HCT116 (cell line): Measurements from ENCODE around the gene C4orf36. TPM values are rescaled to one million over a fixed set of nuclear protein-coding genes. Genes with fewer than 3 reads are reported as not detected.

Experiments used
- ATAC-seq: fragments of 200-7000 bp; cut with Tn5 transposase; 2 replicates; pipeline ENCODE4 v1.9.1; 2020; ENCODE audit warnings: mild to moderate bottlenecking, moderate library complexity
- BruUV-seq: library from RNA; stranded (reverse); fragments of 400-500 nt; replicated peaks from 2 replicates; lab custom pipeline; 2021; lab: Mats Ljungman, UMichigan
- CTCF ChIA-PET: fragments of 300-600 bp; sonication (Branson Sonifier 250); formaldehyde crosslinking; loops from one replicate; lab custom pipeline; 2021; ENCODE audit warnings: antibody characterized with exemption; lab: Charles Lee
- POLR2A ChIA-PET: fragments of 300-600, 350-600 bp; sonication (Branson Sonifier 250); formaldehyde crosslinking; loops from one replicate; lab custom pipeline; 2021; ENCODE audit warnings: antibody characterized with exemption; lab: Charles Lee
- RAD21 ChIA-PET, 2 experiments: fragments of 300-600 bp; sonication (Branson Sonifier 250); formaldehyde crosslinking; loops; one replicate each; lab custom pipeline; 2023; ENCODE audit warnings: low total read pairs in 2 of 2; ENCODE audit not compliant: uncharacterized antibody in 2 of 2, unreplicated experiment in 2 of 2, low non-redundant PET in 1 of 2; lab: Charles Lee
- DNase-seq: peaks from one replicate; pipeline ENCODE4 v3.0.0-alpha.2; 2010; ENCODE audit warnings: low read depth, low spot score
- H2AFZ ChIP-seq: fragments of 200-600 bp; shearing (Covaris generic), sonication (generic); 2 replicates; pipeline ENCODE4 v1.6.1; 2017; ENCODE audit warnings: low read depth, mixed run types, mixed read lengths, antibody characterized with exemption, low read length; ENCODE audit not compliant: poor library complexity, severe bottlenecking
- H3K27ac ChIP-seq: 2 replicates; pipeline ENCODE4 v1.5.1; 2012; ENCODE audit warnings: low read depth, low read length
- H3K27me3 ChIP-seq: fragments of 200-600 bp; sonication (generic); 2 replicates; pipeline ENCODE4 v1.6.1; 2016; ENCODE audit warnings: mixed run types, low read length, mixed read lengths; ENCODE audit not compliant: insufficient read depth
- H3K36me3 ChIP-seq, 2 experiments: fragments of 200-500 bp in 1 of 2; fragments of 200-600 bp in 1 of 2; sonication (Bioruptor generic) in 1 of 2; sonication (generic) in 1 of 2; 2 replicates each; pipeline versions ENCODE4 v1.5.1 to v1.6.1; 2014 to 2016; ENCODE audit warnings: low read length in 2 of 2, inconsistent platforms in 1 of 2, mixed read lengths in 1 of 2, mixed run types in 1 of 2; ENCODE audit not compliant: insufficient read depth in 2 of 2, control insufficient read depth in 1 of 2
- H3K4me1 ChIP-seq, 2 experiments: fragments of 200-600 bp in 1 of 2; sonication (generic) in 1 of 2; 2 replicates each; pipeline versions ENCODE4 v1.5.1 to v1.6.1; 2012 to 2017; ENCODE audit warnings: low read length in 2 of 2, inconsistent platforms in 1 of 2, mild to moderate bottlenecking in 1 of 2, mixed read lengths in 1 of 2, mixed run types in 1 of 2, moderate library complexity in 1 of 2; ENCODE audit not compliant: insufficient read depth in 2 of 2, control insufficient read depth in 1 of 2
- H3K4me2 ChIP-seq: fragments of 200-600 bp; sonication (generic); 2 replicates; pipeline ENCODE4 v1.6.1; 2017; ENCODE audit warnings: mixed run types, low read length, mixed read lengths
- H3K4me3 ChIP-seq, 2 experiments: fragments of 200-600 bp in 1 of 2; sonication (generic) in 1 of 2; replicated peaks in 1 of 2; 2 replicates each; pipeline ENCODE4 v1.5.1; 2011 to 2016; ENCODE audit warnings: low read length in 2 of 2, control low read depth in 1 of 2, low read depth in 1 of 2, mild to moderate bottlenecking in 1 of 2, mixed read lengths in 1 of 2, mixed run types in 1 of 2
- H3K79me2 ChIP-seq: fragments of 200-600 bp; sonication (generic); 2 replicates; pipeline ENCODE4 v1.6.1; 2017; ENCODE audit warnings: mild to moderate bottlenecking, mixed run types, low read length, moderate library complexity, mixed read lengths; ENCODE audit not compliant: insufficient read depth
- H3K9ac ChIP-seq: fragments of 200-600 bp; sonication (generic); 2 replicates; pipeline ENCODE4 v1.6.1; 2016; ENCODE audit warnings: low read length, mixed read lengths
- H3K9me2 ChIP-seq: fragments of 200-600 bp; sonication (generic), shearing (Covaris generic); 2 replicates; pipeline ENCODE4 v1.6.1; 2017; ENCODE audit warnings: mixed run types, mild to moderate bottlenecking, moderate library complexity; ENCODE audit not compliant: insufficient read depth
- H3K9me3 ChIP-seq, 2 experiments: fragments of 200-500 bp in 1 of 2; fragments of 200-600 bp in 1 of 2; sonication (Bioruptor generic) in 1 of 2; sonication (generic) in 1 of 2; 2 replicates each; pipeline ENCODE4 v1.6.1; 2014 to 2017; ENCODE audit warnings: low read length in 2 of 2, mixed read lengths in 2 of 2, inconsistent platforms in 1 of 2, low read depth in 1 of 2, mild to moderate bottlenecking in 1 of 2, mixed run types in 1 of 2, moderate library complexity in 1 of 2; ENCODE audit not compliant: control insufficient read depth in 1 of 2, insufficient read depth in 1 of 2
- H4K20me1 ChIP-seq: fragments of 200-600 bp; sonication (generic), shearing (Covaris generic); 2 replicates; pipeline ENCODE4 v1.6.1; 2017; ENCODE audit warnings: mixed run types, mild to moderate bottlenecking, moderate library complexity; ENCODE audit not compliant: insufficient read depth
- CBX3 ChIP-seq: IDR thresholded peaks from 2 replicates; pipeline ENCODE4 v1.6.1; 2012; ENCODE audit warnings: low read depth
- SIN3A ChIP-seq: IDR thresholded peaks from 2 replicates; pipeline ENCODE4 v1.6.1; 2012; ENCODE audit warnings: low read depth
- ZFX ChIP-seq: fragments of 450-650 bp; IDR thresholded peaks from 2 replicates; pipeline ENCODE4 v1.6.1; 2017
- intact Hi-C: fragments of 100-400 bp; cut with micrococcal nuclease; formaldehyde crosslinking; loops from 2 replicates; pipeline ENCODE4 v1.10.0; 2022
- total RNA-seq: library from RNA; stranded (reverse); gene quantifications from one replicate; pipeline ENCODE4 v1.2.1, GENCODE V29; 2021; ENCODE audit not compliant: unreplicated experiment
- TF ChIP-seq, protein P1 (sequence below), 3 experiments: fragments of 200-600 bp in 1 of 3; sonication (generic) in 1 of 3; IDR thresholded peaks in 2 of 3; conservative IDR thresholded peaks in 1 of 3; 2 replicates each; pipeline ENCODE4 v1.5.1; 2012 to 2017; ENCODE audit warnings: low read depth in 2 of 3, low read length in 2 of 3, antibody characterized with exemption in 1 of 3, borderline replicate concordance in 1 of 3, control low read depth in 1 of 3, mild to moderate bottlenecking in 1 of 3, mixed read lengths in 1 of 3, mixed run types in 1 of 3, moderate library complexity in 1 of 3; ENCODE audit not compliant: insufficient read depth in 1 of 3

Gene C4orf36
- total RNA-seq, 1 experiment from 2014 or later, result 1.8 TPM

- no peaks in the 10 kb centered on the region for H3K9me2 ChIP-seq
- H3K79me2 ChIP-seq, result no peaks in the 10 kb centered on the region
- RAD21 ChIA-PET, result no interaction called here
- H4K20me1 ChIP-seq, result no peaks in the 10 kb centered on the region
- no peak for DNase-seq
- H3K27me3 ChIP-seq, result no peaks in the 10 kb centered on the region
- intact Hi-C loops, result no loop called here
- no peaks in the 10 kb centered on the region for H3K36me3 ChIP-seq
- POLR2A ChIA-PET, result no interaction called here
- H3K4me2 ChIP-seq, result no peak overlapping the region
- TF ChIP-seq ZFX (no peak), CBX3 (peak; percentile 48; the same call in 1 of the 2 replicates)
- H3K9me3 ChIP-seq, result peaks cover 0 to 16% of the 10 kb centered on the region in 2 experiments; a peak in 1 of 4 replicates
- H3K4me3 ChIP-seq, result no peak overlapping the region
- ATAC-seq, result no peak
- no peak overlapping the region for H2AFZ ChIP-seq
- no peaks in the 10 kb centered on the region for H3K4me1 ChIP-seq
- BruUV-seq, result no TSS peak
- H3K27ac ChIP-seq, result no peak overlapping the region
- CTCF ChIA-PET, result no interaction called here
- H3K9ac ChIP-seq, result no peak overlapping the region
Measured at GRCh38 chr4:86879641-86880040, 12.6 kb downstream of the C4orf36 start.

DNA sequence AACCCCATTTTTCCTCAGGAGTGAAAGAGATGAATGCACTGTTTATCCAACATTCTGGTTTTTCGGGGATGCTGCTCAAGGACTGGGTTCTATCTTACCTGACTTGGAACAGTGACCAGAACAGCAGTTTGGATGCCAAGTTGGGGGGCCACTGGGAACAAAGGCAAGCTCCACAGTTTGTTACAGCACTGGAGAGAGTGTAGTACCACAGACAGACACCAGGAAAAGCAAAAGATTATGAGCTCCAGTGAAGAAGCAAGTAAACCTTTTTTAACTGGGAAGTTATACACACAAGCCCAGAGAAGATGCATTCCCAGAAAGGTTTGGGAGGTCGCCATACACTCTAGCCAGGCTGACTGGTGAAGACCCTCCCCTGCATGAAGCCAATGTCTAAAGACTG is 13.6 kb downstream of the C4orf36 start:
- Histone ChIP-seq H3K4me3 (no peak overlapping the region), H2AFZ (no peak overlapping the region), H3K36me3 (no peaks in the 10 kb centered on the region), H3K27ac (no peak overlapping the region), H3K27me3 (no peaks in the 10 kb centered on the region), H3K4me1 (no peaks in the 10 kb centered on the region), H3K4me2 (no peak overlapping the region), H3K9me3 (peaks cover 0 to 16% of the 10 kb centered on the region in 2 experiments; a peak in 1 of 4 replicates), H3K79me2 (no peaks in the 10 kb centered on the region), H3K9me2 (no peaks in the 10 kb centered on the region), H4K20me1 (no peaks in the 10 kb centered on the region), H3K9ac (no peak overlapping the region)
- peak; percentile 65; the same call in 1 of the 2 replicates for ATAC-seq
- intact Hi-C loops, result no loop called here
- ChIA-PET POLR2A (no interaction called here), CTCF (no interaction called here), RAD21 (interaction anchor here in 1 of 2 experiments (0.5 kb wide), 1 partner anchor 8 kb away, joined by 4 read pairs; no protein-coding TSS in a partner anchor)
- no TSS peak for BruUV-seq
- no peak for TF ChIP-seq SIN3A
- TF ChIP-seq, protein P1, sequence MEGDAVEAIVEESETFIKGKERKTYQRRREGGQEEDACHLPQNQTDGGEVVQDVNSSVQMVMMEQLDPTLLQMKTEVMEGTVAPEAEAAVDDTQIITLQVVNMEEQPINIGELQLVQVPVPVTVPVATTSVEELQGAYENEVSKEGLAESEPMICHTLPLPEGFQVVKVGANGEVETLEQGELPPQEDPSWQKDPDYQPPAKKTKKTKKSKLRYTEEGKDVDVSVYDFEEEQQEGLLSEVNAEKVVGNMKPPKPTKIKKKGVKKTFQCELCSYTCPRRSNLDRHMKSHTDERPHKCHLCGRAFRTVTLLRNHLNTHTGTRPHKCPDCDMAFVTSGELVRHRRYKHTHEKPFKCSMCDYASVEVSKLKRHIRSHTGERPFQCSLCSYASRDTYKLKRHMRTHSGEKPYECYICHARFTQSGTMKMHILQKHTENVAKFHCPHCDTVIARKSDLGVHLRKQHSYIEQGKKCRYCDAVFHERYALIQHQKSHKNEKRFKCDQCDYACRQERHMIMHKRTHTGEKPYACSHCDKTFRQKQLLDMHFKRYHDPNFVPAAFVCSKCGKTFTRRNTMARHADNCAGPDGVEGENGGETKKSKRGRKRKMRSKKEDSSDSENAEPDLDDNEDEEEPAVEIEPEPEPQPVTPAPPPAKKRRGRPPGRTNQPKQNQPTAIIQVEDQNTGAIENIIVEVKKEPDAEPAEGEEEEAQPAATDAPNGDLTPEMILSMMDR (IDR thresholded peaks at IDR 0.05 in 2 of 3, conservative IDR thresholded peaks at IDR 0.05 in 1 of 3; ENCODE audit: borderline replicate concordance in 1 of 3, insufficient read depth in 1 of 3, low read depth in 2 of 3, low read length in 2 of 3), result peak in 1 of 3 experiments; percentile 34; a peak in 1 of 6 replicates
- DNase-seq, result no peak
